IPS-18a (cell line): Measurements from ENCODE around the gene LRRTM4.

Source experiments
- H3K27ac ChIP-seq: one replicate; pipeline ENCODE4 v1.5.1; 2013; ENCODE audit warnings: low read length
- H3K27me3 ChIP-seq: one replicate; pipeline ENCODE4 v1.6.1; 2013; ENCODE audit warnings: mild to moderate bottlenecking, low read length; ENCODE audit not compliant: control insufficient read depth, insufficient read depth
- H3K36me3 ChIP-seq: one replicate; pipeline ENCODE4 v1.6.1; 2013; ENCODE audit warnings: low read depth, low read length; ENCODE audit not compliant: control insufficient read depth
- H3K4me1 ChIP-seq: one replicate; pipeline ENCODE4 v1.6.1; 2013; ENCODE audit warnings: low read depth, low read length; ENCODE audit not compliant: control insufficient read depth
- H3K4me3 ChIP-seq: one replicate; pipeline ENCODE4 v1.5.1; 2013; ENCODE audit warnings: low read length
- H3K9ac ChIP-seq: one replicate; pipeline ENCODE4 v1.6.1; 2013; ENCODE audit warnings: mild to moderate bottlenecking, low read length, moderate library complexity
- H3K9me3 ChIP-seq: one replicate; pipeline ENCODE4 v1.6.1; 2013; ENCODE audit warnings: low read depth, low read length; ENCODE audit not compliant: control insufficient read depth

Gene LRRTM4

DNA sequence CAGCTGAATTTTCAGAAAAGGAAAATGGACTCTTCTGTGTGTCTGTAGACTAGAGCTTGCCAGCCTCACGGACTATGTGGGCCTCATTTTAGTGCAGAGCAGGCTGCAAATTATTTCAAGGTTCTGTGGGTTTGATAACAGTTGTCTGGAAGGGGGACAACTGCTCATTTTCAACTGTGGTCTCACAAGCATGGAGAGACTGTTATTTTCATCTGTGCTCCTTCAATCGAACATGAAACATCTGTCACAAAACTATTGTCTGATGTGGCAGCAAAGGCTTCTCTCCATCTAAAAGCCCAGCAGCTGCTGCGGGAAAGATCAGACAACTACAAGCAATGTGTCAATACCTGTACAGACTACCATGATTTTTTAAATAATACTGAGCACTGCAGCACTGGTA, 211.8 kb downstream of the LRRTM4 start:
- H3K4me1 ChIP-seq = no peaks in the 10 kb centered on the region
- no peaks in the 10 kb centered on the region for H3K9me3 ChIP-seq
- H3K27ac ChIP-seq = no peak overlapping the region
- H3K9ac ChIP-seq = no peak overlapping the region
- no peak overlapping the region for H3K4me3 ChIP-seq
- no peaks in the 10 kb centered on the region for H3K36me3 ChIP-seq
- no peaks in the 10 kb centered on the region for H3K27me3 ChIP-seq

DNA sequence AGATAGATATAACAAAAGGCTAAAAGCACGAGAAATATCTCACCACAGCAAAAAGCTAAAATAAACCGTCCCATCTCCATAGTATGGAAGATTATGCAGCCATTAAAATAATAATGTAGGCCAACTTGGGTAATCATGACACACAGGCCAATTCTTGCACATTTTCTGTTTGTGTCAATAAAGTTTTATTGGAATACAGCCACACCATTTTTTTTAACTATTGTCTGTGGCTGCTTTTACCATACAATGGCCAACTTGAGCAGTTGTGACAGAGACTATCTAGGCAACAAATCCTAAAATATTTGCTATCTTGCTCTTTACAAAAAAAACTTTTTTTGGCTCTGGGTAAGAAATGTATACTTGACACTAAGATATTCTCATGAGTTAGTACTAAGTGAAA, 212.5 kb downstream of the LRRTM4 start:
- no peaks in the 10 kb centered on the region for H3K36me3 ChIP-seq
- H3K27ac ChIP-seq = no peak overlapping the region
- no peaks in the 10 kb centered on the region for H3K9me3 ChIP-seq
- H3K9ac ChIP-seq = no peak overlapping the region
- no peaks in the 10 kb centered on the region for H3K27me3 ChIP-seq
- no peaks in the 10 kb centered on the region for H3K4me1 ChIP-seq
- H3K4me3 ChIP-seq = no peak overlapping the region

DNA sequence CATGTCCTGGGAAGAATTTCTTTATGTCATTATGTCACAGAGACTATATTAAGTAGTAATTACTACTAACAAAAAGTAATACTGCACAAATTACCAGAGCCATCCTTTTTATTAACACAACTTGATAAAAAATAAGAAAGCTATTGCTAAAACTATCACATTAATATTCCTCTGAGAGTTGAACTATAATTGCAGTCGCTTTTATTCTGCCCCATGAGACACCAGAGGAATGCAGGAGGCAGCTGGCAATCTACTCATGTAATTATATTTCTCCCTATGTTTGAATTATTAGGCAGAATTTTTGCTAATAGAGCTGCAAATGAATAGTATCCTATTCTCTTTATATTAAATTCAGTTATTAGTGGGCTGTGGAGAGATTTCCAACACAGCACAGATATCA, 220.7 kb downstream of the LRRTM4 start:
- H3K4me3 ChIP-seq = no peak overlapping the region
- no peaks in the 10 kb centered on the region for H3K9me3 ChIP-seq
- H3K36me3 ChIP-seq = no peaks in the 10 kb centered on the region
- H3K4me1 ChIP-seq = no peaks in the 10 kb centered on the region
- H3K27me3 ChIP-seq = no peaks in the 10 kb centered on the region
- H3K9ac ChIP-seq = no peak overlapping the region
- H3K27ac ChIP-seq = no peak overlapping the region

DNA sequence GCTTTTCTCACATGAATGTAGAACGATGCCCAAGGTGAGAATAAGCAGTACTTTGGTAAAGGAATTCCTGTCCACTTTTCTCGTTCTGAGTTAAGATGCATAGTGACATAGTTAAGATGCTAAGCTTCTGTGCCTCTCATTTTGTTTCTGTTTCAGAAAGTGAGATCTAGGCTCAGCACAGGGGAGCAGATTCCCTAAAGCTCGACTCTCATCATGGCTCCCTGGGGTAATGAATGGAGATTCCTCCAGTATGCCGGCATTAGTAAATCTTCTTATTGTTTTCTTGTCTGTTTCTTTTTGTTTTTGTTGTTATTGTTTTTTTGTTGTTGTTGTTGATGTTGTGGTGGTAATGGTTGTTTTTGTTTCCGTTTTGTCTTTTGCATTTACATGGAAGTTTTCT, 225.4 kb downstream of the LRRTM4 start:
- Histone ChIP-seq H3K9ac (no peak overlapping the region), H3K4me3 (no peak overlapping the region), H3K9me3 (no peaks in the 10 kb centered on the region), H3K4me1 (no peaks in the 10 kb centered on the region), H3K27ac (no peak overlapping the region), H3K36me3 (no peaks in the 10 kb centered on the region), H3K27me3 (no peaks in the 10 kb centered on the region)

DNA sequence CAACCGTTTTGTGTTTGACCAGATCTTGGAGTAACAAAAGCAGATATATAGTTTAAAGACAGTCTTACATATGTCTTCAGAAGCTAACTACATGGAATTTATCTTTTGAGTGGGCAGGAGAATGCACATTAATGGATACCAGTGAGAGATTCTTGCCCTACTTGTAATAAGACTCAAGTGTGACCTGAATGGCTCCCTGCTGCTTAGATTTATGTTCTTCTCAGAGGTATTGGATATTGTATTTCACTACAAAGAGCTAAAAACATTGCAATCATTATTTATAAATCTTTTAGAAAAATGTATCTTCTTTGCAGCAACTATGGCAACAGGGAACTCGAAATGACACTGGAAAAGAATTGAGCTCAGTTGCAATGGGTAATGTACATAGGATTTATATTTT, 227.7 kb downstream of the LRRTM4 start:
- no peak overlapping the region for H3K27ac ChIP-seq
- no peak overlapping the region for H3K9ac ChIP-seq
- H3K4me3 ChIP-seq = no peak overlapping the region
- H3K9me3 ChIP-seq = no peaks in the 10 kb centered on the region
- no peaks in the 10 kb centered on the region for H3K27me3 ChIP-seq
- no peaks in the 10 kb centered on the region for H3K4me1 ChIP-seq
- H3K36me3 ChIP-seq = no peaks in the 10 kb centered on the region

DNA sequence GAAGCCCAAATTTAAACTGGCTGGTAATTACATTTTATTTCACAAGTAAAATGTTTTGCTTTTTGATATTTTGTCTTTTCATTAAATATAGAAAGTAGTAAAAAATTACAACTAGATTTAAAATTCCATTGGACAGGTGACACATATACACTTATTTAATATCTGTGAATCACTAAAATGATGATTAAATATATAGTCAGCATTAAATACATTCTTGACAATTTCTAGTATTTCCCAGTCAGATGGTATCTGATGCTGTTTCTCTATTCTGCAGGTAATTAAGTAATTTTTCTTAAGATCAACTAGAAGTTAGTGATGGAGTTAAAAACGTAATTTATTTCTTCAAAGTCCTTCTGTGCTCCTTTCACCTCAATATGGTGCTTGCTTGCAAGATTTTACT, 237.8 kb downstream of the LRRTM4 start:
- H3K4me1 ChIP-seq = no peaks in the 10 kb centered on the region
- no peaks in the 10 kb centered on the region for H3K27me3 ChIP-seq
- no peak overlapping the region for H3K27ac ChIP-seq
- no peak overlapping the region for H3K4me3 ChIP-seq
- no peaks in the 10 kb centered on the region for H3K9me3 ChIP-seq
- no peak overlapping the region for H3K9ac ChIP-seq
- no peaks in the 10 kb centered on the region for H3K36me3 ChIP-seq

DNA sequence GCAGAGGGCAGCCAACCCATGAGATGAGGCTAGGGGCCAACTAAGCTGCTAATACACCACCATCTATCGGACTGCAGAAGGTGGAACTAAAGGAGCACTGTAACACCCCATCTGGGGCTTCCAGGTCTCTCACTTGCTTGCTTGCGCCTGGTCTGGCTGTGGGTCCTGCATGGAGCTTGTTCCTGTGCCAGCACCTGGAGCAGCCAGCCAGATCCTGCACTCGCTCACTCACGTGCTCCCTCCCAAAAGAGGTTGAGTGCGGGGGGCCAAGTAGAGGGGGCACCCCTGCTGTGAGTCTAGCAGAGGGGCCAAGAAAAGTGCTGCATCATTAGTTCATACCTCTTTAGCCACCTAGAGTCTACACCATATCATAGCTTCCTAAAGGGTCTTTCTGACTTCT, 250.9 kb downstream of the LRRTM4 start:
- Histone ChIP-seq H3K9ac (no peak overlapping the region), H3K36me3 (no peaks in the 10 kb centered on the region), H3K27ac (no peak overlapping the region), H3K9me3 (no peaks in the 10 kb centered on the region), H3K27me3 (no peaks in the 10 kb centered on the region), H3K4me1 (no peaks in the 10 kb centered on the region), H3K4me3 (no peak overlapping the region)

DNA sequence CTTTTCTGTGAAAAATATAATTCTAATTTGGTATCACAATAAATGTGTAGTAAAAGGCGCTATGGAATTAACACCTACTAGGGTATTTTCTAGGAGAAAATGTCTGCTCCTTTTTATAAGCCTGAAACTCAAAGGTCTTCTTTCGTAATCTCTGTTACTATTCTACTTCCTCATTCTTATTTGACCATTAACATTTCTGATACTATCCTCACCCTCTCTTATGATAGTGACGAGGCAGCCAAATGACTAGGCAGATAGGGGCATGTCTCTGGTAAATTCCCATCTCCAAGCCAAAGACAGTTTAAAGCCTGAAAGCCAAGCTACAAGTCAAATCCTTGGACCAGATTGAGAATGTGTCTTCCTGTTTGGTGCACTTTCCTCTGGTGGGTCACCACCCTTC, 251.7 kb downstream of the LRRTM4 start:
- H3K9me3 ChIP-seq = no peaks in the 10 kb centered on the region
- H3K36me3 ChIP-seq = no peaks in the 10 kb centered on the region
- no peak overlapping the region for H3K27ac ChIP-seq
- H3K9ac ChIP-seq = no peak overlapping the region
- no peak overlapping the region for H3K4me3 ChIP-seq
- no peaks in the 10 kb centered on the region for H3K4me1 ChIP-seq
- no peaks in the 10 kb centered on the region for H3K27me3 ChIP-seq

DNA sequence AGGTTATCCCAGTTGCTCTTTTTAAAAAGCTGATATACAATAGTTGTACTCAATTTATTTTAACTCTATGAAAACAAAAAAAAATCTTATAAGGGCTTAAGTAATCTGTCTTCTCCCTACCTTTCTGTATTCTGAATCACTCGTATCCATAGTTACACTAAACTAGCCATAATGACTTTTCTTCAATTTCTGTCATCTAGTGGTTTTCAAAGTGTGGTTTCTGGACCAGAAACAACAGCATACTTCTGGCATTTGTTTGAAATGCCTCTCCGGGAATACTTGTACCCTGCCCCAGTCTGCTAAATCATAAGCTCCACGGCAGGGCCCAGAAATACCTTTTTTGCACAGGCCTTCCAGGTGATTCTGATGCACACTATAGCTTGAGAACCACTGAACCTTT, 253.6 kb downstream of the LRRTM4 start:
- Histone ChIP-seq H3K27me3 (no peaks in the 10 kb centered on the region), H3K27ac (no peak overlapping the region), H3K9ac (no peak overlapping the region), H3K9me3 (no peaks in the 10 kb centered on the region), H3K4me1 (no peaks in the 10 kb centered on the region), H3K4me3 (no peak overlapping the region), H3K36me3 (no peaks in the 10 kb centered on the region)

DNA sequence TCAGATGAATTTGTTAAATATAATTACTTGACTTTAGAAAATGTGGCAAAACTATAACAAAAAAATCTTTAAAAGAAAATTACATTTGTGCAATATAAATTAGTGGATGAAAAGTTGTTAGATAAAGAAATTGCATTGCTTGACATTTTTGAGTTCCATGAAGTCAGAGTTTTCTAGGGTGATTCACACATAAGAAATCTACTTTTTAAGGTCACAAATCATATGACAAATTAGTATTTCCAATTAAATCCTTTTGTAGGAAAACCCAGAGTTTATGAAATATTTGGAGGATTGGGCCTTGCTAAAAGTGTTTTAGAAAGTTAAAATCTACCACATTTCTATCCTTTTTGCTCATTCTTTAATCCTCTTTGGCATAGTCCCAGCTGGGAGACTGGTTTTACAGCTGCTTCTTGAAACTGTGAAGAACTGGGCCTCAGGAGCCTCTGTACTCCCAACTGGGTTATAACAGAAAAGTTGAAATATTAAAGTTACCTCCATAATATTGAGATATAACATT, 289.2 kb downstream of the LRRTM4 start:
- H3K4me1 ChIP-seq = no peaks in the 10 kb centered on the region
- H3K4me3 ChIP-seq = no peak overlapping the region
- H3K9ac ChIP-seq = no peak overlapping the region
- no peaks in the 10 kb centered on the region for H3K36me3 ChIP-seq
- H3K27me3 ChIP-seq = no peaks in the 10 kb centered on the region
- H3K9me3 ChIP-seq = no peaks in the 10 kb centered on the region
- no peak overlapping the region for H3K27ac ChIP-seq

DNA sequence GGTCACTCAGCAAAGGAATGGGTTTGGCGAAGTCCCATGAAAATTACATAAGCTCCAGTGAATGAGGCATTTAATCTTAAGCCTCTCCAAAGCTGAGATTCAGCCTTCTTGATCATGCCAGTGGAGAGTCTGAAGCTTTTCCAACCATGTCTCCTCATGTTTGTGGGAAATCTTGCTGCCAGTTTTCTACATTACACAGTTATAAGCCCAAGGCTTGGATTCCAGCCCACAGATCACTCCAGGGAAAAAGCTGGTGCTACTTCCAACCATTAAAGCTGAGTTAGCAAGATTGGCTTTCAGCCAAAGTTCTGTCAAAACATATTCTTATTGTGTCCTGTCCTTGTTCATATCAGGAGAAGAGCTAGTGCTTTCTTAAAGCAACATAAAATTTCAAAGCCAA, 293.8 kb downstream of the LRRTM4 start:
- Histone ChIP-seq H3K36me3 (no peaks in the 10 kb centered on the region), H3K27me3 (no peaks in the 10 kb centered on the region), H3K9ac (no peak overlapping the region), H3K27ac (no peak overlapping the region), H3K4me1 (no peaks in the 10 kb centered on the region), H3K4me3 (no peak overlapping the region), H3K9me3 (no peaks in the 10 kb centered on the region)

DNA sequence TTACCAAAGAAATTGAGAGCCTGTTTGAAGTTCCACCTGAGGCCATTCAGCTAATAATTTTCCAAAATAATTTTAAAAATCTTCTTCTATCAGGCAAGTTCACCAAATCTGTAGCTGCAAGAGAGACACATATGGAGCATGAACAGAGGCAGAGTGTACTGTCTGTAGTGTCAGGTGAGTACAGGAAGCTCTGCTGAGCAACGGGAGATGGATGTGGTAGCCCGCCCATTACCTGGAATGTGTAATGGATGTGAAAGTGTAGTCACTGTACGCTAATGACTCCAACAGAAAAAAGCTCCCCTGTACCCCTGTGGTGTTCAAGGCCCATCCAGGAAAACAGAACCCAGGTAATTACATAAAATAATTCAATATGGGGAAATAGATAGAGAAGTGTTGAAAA, 311.5 kb downstream of the LRRTM4 start:
- Histone ChIP-seq H3K9ac (no peak overlapping the region), H3K4me3 (no peak overlapping the region), H3K9me3 (no peaks in the 10 kb centered on the region), H3K27ac (no peak overlapping the region), H3K27me3 (no peaks in the 10 kb centered on the region), H3K36me3 (no peaks in the 10 kb centered on the region), H3K4me1 (no peaks in the 10 kb centered on the region)
